Type B pancreatic cell (in vitro differentiated cells): ENCODE measurements around the gene MYO16. TPM values are rescaled to one million over a fixed set of nuclear protein-coding genes. Genes with fewer than 3 reads are reported as not detected.
A peak's percentile ranks its signal among the peaks of the same experiment; 100 is the strongest.

ENCODE experiments used
- DNase-seq: peaks from one replicate; pipeline ENCODE4 v3.0.0; 2021; ENCODE audit warnings: mixed read lengths; ENCODE audit not compliant: unreplicated experiment; ENCODE audit errors: extremely low spot score
- H3K27ac Mint-ChIP-seq: 2 replicates; pipeline ENCODE4 v1.8.0; 2021; ENCODE audit warnings: mild to moderate bottlenecking, mixed read lengths
- H3K27me3 Mint-ChIP-seq: 2 replicates; pipeline ENCODE4 v1.8.0; 2021; ENCODE audit warnings: mixed read lengths
- H3K36me3 Mint-ChIP-seq: 2 replicates; pipeline ENCODE4 v1.8.0; 2021; ENCODE audit warnings: mixed read lengths
- H3K4me1 Mint-ChIP-seq: one replicate; pipeline ENCODE4 v1.8.0; 2021; ENCODE audit warnings: mixed read lengths; ENCODE audit not compliant: unreplicated experiment
- H3K4me3 Mint-ChIP-seq: 2 replicates; pipeline ENCODE4 v1.8.0; 2021; ENCODE audit warnings: mild to moderate bottlenecking, mixed read lengths
- H3K9me3 Mint-ChIP-seq: 2 replicates; pipeline ENCODE4 v1.8.0; 2021; ENCODE audit warnings: mixed read lengths
- CTCF ChIP-seq: fragments of 200-600 bp; sonication (generic); conservative IDR thresholded peaks from 2 replicates; pipeline ENCODE4 v1.5.0; 2021; ENCODE audit warnings: antibody characterized with exemption, mild to moderate bottlenecking
- total RNA-seq: library from RNA; stranded (reverse); gene quantifications from 2 replicates; pipeline ENCODE4 v1.2.1, GENCODE V29; 2021; ENCODE audit warnings: low replicate concordance

MYO16 gene
- total RNA-seq, 1 donor from 2014 or later, result 1.5 TPM

GRCh38 chr13:108950333-108951010, 321.1 kb downstream of the MYO16 start:
- no peak overlapping the region for H3K4me3 Mint-ChIP-seq
- H3K27ac Mint-ChIP-seq, result no peak overlapping the region
- no peaks in the 10 kb centered on the region for H3K27me3 Mint-ChIP-seq
- no peak for DNase-seq
- H3K9me3 Mint-ChIP-seq, result no peaks in the 10 kb centered on the region
- TF ChIP-seq CTCF, result no peak
- H3K36me3 Mint-ChIP-seq, result no peaks in the 10 kb centered on the region
- peaks cover 7% of the 10 kb centered on the region for H3K4me1 Mint-ChIP-seq

GRCh38 chr13:108955741-108956140, 326.3 kb downstream of the MYO16 start:
- no peaks in the 10 kb centered on the region for H3K9me3 Mint-ChIP-seq
- no peak overlapping the region for H3K4me3 Mint-ChIP-seq
- H3K4me1 Mint-ChIP-seq, result peaks cover 12% of the 10 kb centered on the region
- H3K36me3 Mint-ChIP-seq, result no peaks in the 10 kb centered on the region
- H3K27me3 Mint-ChIP-seq, result no peaks in the 10 kb centered on the region
- TF ChIP-seq CTCF, result no peak
- no peak for DNase-seq
- H3K27ac Mint-ChIP-seq, result no peak overlapping the region

GRCh38 chr13:108957369-108958012, 328.1 kb downstream of the MYO16 start:
- H3K4me3 Mint-ChIP-seq, result no peak overlapping the region
- H3K4me1 Mint-ChIP-seq, result peaks cover 19% of the 10 kb centered on the region
- no peaks in the 10 kb centered on the region for H3K9me3 Mint-ChIP-seq
- H3K27ac Mint-ChIP-seq, result peak overlapping the region; percentile 27
- no peak for DNase-seq
- no peak for TF ChIP-seq CTCF
- H3K36me3 Mint-ChIP-seq, result no peaks in the 10 kb centered on the region
- no peaks in the 10 kb centered on the region for H3K27me3 Mint-ChIP-seq

- no peaks in the 10 kb centered on the region for H3K27me3 Mint-ChIP-seq
- DNase-seq, result no peak
- no peak overlapping the region for H3K4me3 Mint-ChIP-seq
- H3K4me1 Mint-ChIP-seq, result peaks cover 19% of the 10 kb centered on the region
- peak overlapping the region; percentile 27 for H3K27ac Mint-ChIP-seq
- H3K9me3 Mint-ChIP-seq, result no peaks in the 10 kb centered on the region
- no peaks in the 10 kb centered on the region for H3K36me3 Mint-ChIP-seq
- TF ChIP-seq CTCF, result no peak
These were observed 328.6 kb downstream of the MYO16 start for GRCh38 chr13:108958013-108958376.

- DNase-seq, result no peak
- TF ChIP-seq CTCF, result no peak
These were observed 329.8 kb downstream of the MYO16 start for GRCh38 chr13:108959234-108959633.

More at GRCh38 chr13:108959234-108959633, 329.8 kb downstream of the MYO16 start:
- Mint-ChIP-seq H3K27me3 (no peaks in the 10 kb centered on the region), H3K4me1 (peaks cover 19% of the 10 kb centered on the region), H3K36me3 (no peaks in the 10 kb centered on the region), H3K4me3 (no peak overlapping the region), H3K9me3 (no peaks in the 10 kb centered on the region), H3K27ac (no peak overlapping the region)
